Bronchial epithelial cell (primary cell): ENCODE measurements around the gene TMEM43. TPM values are rescaled to one million over a fixed set of nuclear protein-coding genes. Genes with fewer than 3 reads are reported as not detected.
A peak's percentile ranks its signal among the peaks of the same experiment; 100 is the strongest.

ENCODE experiments used
- DNase-seq: peaks from one replicate; pipeline ENCODE4 v3.0.0-alpha.2; 2010; ENCODE audit warnings: low read depth
- FAIRE-seq: peaks from 2 replicates; lab custom pipeline; 2011; peaks lifted over from hg19 to GRCh38; lab: Jason Lieb, UNC
- H3K27me3 ChIP-seq: 2 replicates; pipeline ENCODE4 v1.5.1; 2011; ENCODE audit warnings: low read length; ENCODE audit not compliant: control insufficient read depth, insufficient read depth
- H3K36me3 ChIP-seq: 2 replicates; pipeline ENCODE4 v1.5.1; 2011; ENCODE audit warnings: low read length; ENCODE audit not compliant: control insufficient read depth, insufficient read depth
- H3K4me3 ChIP-seq: 2 replicates; pipeline ENCODE4 v1.5.1; 2011; ENCODE audit warnings: mild to moderate bottlenecking, low read depth, low read length, control low read depth
- total RNA-seq: library from RNA; depleted of rRNA; stranded (reverse); fragments of >200 nt; gene quantifications from 2 replicates; pipeline ENCODE4 v1.2.1, GENCODE V29; 2014
- TF ChIP-seq, protein P1 (sequence below): IDR thresholded peaks from 2 replicates; pipeline ENCODE4 v1.5.1; 2011; ENCODE audit warnings: mild to moderate bottlenecking, moderate library complexity, low read length, control low read depth, inconsistent platforms; ENCODE audit not compliant: insufficient read depth, severe bottlenecking

The TMEM43 gene
- total RNA-seq, 1 donor from 2014 or later, result 88.5 TPM

- no peak overlapping the region for H3K4me3 ChIP-seq
- H3K36me3 ChIP-seq, result peaks cover 28% of the 10 kb centered on the region
- no peak for FAIRE-seq
- no peaks in the 10 kb centered on the region for H3K27me3 ChIP-seq
- TF ChIP-seq, protein P1, sequence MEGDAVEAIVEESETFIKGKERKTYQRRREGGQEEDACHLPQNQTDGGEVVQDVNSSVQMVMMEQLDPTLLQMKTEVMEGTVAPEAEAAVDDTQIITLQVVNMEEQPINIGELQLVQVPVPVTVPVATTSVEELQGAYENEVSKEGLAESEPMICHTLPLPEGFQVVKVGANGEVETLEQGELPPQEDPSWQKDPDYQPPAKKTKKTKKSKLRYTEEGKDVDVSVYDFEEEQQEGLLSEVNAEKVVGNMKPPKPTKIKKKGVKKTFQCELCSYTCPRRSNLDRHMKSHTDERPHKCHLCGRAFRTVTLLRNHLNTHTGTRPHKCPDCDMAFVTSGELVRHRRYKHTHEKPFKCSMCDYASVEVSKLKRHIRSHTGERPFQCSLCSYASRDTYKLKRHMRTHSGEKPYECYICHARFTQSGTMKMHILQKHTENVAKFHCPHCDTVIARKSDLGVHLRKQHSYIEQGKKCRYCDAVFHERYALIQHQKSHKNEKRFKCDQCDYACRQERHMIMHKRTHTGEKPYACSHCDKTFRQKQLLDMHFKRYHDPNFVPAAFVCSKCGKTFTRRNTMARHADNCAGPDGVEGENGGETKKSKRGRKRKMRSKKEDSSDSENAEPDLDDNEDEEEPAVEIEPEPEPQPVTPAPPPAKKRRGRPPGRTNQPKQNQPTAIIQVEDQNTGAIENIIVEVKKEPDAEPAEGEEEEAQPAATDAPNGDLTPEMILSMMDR, result no peak
- no peak for DNase-seq
Observed at GRCh38 chr3:14169435-14169834, 44.6 kb downstream of the TMEM43 start.

- DNase-seq, result peak; percentile 38
- TF ChIP-seq, protein P1, result no peak
- Histone ChIP-seq H3K36me3 (peaks cover 24% of the 10 kb centered on the region), H3K4me3 (no peak overlapping the region), H3K27me3 (no peaks in the 10 kb centered on the region)
- no peak for FAIRE-seq
Observed at GRCh38 chr3:14169871-14170270, 45.0 kb downstream of the TMEM43 start.

GRCh38 chr3:14170531-14171159 lies 45.8 kb downstream of the TMEM43 start:
- DNase-seq (peak; percentile 68), FAIRE-seq (no peak)

DNA sequence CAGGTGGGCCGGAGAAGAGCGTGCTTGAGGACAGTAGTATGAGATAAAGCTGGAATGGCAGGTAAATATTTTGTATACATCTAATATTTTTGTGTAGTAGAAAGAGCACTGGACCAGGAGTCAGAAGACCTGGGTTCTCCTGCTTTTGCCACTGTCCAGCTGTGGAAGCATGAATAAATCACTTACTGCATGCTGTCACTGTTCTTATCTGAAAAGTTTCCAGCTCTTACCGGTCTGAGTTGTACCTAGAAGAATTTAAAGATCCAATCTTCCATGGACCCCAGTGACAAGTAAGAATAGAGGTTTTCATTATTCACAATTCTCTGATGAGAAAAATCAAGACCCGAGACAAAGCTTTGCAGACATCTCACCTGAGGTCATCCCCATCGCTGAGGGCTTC lies 47.6 kb downstream of the TMEM43 start:
- TF ChIP-seq, protein P1, result no peak
- no peak for DNase-seq
- no peaks in the 10 kb centered on the region for H3K27me3 ChIP-seq
- no peak for FAIRE-seq
- H3K4me3 ChIP-seq, result no peak overlapping the region
- peaks cover 18% of the 10 kb centered on the region for H3K36me3 ChIP-seq

More at GRCh38 chr3:14170531-14171159, 45.8 kb downstream of the TMEM43 start:
- Histone ChIP-seq H3K4me3 (no peak overlapping the region), H3K27me3 (no peaks in the 10 kb centered on the region), H3K36me3 (peaks cover 20% of the 10 kb centered on the region)
- TF ChIP-seq, protein P1, result no peak

- Histone ChIP-seq H3K4me3 (no peak overlapping the region), H3K36me3 (peaks cover 10% of the 10 kb centered on the region), H3K27me3 (no peaks in the 10 kb centered on the region)
- FAIRE-seq (no peak), DNase-seq (peak; percentile 50)
- TF ChIP-seq, protein P1, result no peak
Observed at GRCh38 chr3:14174483-14174882, 49.6 kb downstream of the TMEM43 start.

DNA sequence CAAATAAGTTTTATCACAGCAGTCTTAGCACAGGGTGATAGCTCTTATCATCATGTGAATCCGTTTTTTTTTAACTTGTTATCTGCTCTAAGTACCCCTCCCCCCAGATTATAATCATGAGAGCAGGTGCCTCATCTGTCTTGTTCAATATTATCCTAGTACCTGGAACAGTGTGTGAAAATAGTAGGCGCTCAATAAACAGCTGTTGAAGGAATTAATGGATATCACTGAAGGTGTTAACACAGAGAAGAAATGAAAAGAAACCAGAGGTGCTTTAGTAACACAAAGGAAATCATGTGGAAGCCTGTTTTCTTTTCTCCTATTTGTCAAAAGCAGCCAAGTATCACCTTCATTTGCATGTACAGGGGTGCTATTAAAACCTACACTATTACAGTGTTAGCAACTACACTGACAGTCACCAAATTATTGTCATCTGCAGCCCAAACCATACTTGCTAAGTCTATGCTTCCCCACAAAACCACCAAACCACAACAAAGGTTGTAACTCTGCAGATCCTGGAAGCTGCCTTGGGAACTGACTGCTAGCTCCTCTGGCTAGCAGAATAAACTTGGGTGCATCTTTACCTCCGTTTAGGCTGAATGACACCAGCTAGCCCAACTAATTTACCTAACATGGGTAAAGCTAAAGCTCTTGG lies 50.7 kb downstream of the TMEM43 start:
- TF ChIP-seq, protein P1, result no peak
- FAIRE-seq (no peak), DNase-seq (no peak)
- no peak overlapping the region for H3K4me3 ChIP-seq
- no peaks in the 10 kb centered on the region for H3K27me3 ChIP-seq
- peaks cover 8% of the 10 kb centered on the region for H3K36me3 ChIP-seq
